Glutamatergic neuron (in vitro differentiated cells): ENCODE measurements around the gene NADSYN1. TPM values are rescaled to one million over a fixed set of nuclear protein-coding genes. Genes with fewer than 3 reads are reported as not detected.
A peak's percentile ranks its signal among the peaks of the same experiment; 100 is the strongest.
"Not testable (repeated sequence)": the region's sequence is repeated elsewhere in the genome, so short reads cannot be mapped to it uniquely, and the experiment has no call there.

Experiments
- DNase-seq: peaks from one replicate; pipeline ENCODE4 v3.0.0; 2022
- H3K27ac Mint-ChIP-seq: one replicate; pipeline ENCODE4 v1.8.0; 2020; ENCODE audit warnings: mild to moderate bottlenecking, mixed read lengths, inconsistent platforms; ENCODE audit not compliant: unreplicated experiment
- H3K27me3 Mint-ChIP-seq: one replicate; pipeline ENCODE4 v1.8.0; 2020; ENCODE audit warnings: mild to moderate bottlenecking, moderate library complexity, mixed read lengths, inconsistent platforms; ENCODE audit not compliant: unreplicated experiment
- H3K36me3 Mint-ChIP-seq: one replicate; pipeline ENCODE4 v1.8.0; 2020; ENCODE audit warnings: mild to moderate bottlenecking, mixed read lengths, inconsistent platforms; ENCODE audit not compliant: unreplicated experiment
- H3K4me1 Mint-ChIP-seq: one replicate; pipeline ENCODE4 v1.8.0; 2020; ENCODE audit warnings: mild to moderate bottlenecking, low read depth, mixed read lengths, inconsistent platforms; ENCODE audit not compliant: unreplicated experiment
- H3K4me3 Mint-ChIP-seq: one replicate; pipeline ENCODE4 v1.8.0; 2020; ENCODE audit warnings: mild to moderate bottlenecking, mixed read lengths, inconsistent platforms; ENCODE audit not compliant: unreplicated experiment
- H3K9me3 Mint-ChIP-seq: one replicate; pipeline ENCODE4 v1.8.0; 2020; ENCODE audit warnings: mild to moderate bottlenecking, moderate library complexity, mixed read lengths, inconsistent platforms; ENCODE audit not compliant: unreplicated experiment
- CTCF ChIP-seq: fragments of 200-600 bp; sonication (generic); IDR thresholded peaks from one replicate; pipeline ENCODE4 v1.5.0; 2021; ENCODE audit not compliant: partially characterized antibody, unreplicated experiment
- total RNA-seq: library from RNA; stranded (reverse); fragmentation: NEBNext Ultra II Directional; extraction: Animal tissue kit (Norgen Biotek cat#: 25700); gene quantifications from one replicate; pipeline ENCODE4 v1.2.1, GENCODE V29; 2021; ENCODE audit not compliant: unreplicated experiment

Gene NADSYN1
- total RNA-seq, 1 donor from 2014 or later = 78.2 TPM

GRCh38 chr11:71538666-71538990 lies 85.6 kb downstream of the NADSYN1 start:
- Mint-ChIP-seq H3K27ac (peak overlapping the region; percentile 10), H3K9me3 (peaks cover 12% of the 10 kb centered on the region), H3K27me3 (no peaks in the 10 kb centered on the region)

GRCh38 chr11:71539017-71539416 lies 86.0 kb downstream of the NADSYN1 start:
- peaks cover 3% of the 10 kb centered on the region for H3K36me3 Mint-ChIP-seq
- no peaks in the 10 kb centered on the region for H3K4me1 Mint-ChIP-seq
- no peak for DNase-seq
- no peaks in the 10 kb centered on the region for H3K27me3 Mint-ChIP-seq
- H3K9me3 Mint-ChIP-seq = peaks cover 12% of the 10 kb centered on the region
- peak overlapping the region; percentile 10 for H3K27ac Mint-ChIP-seq
- TF ChIP-seq CTCF = no peak
- no peak overlapping the region for H3K4me3 Mint-ChIP-seq

More at GRCh38 chr11:71538666-71538990, 85.6 kb downstream of the NADSYN1 start:
- no peak for TF ChIP-seq CTCF
- H3K4me3 Mint-ChIP-seq = no peak overlapping the region
- peaks cover 3% of the 10 kb centered on the region for H3K36me3 Mint-ChIP-seq
- no peaks in the 10 kb centered on the region for H3K4me1 Mint-ChIP-seq
- DNase-seq = no peak

- H3K27me3 Mint-ChIP-seq, H3K4me1 Mint-ChIP-seq, H3K36me3 Mint-ChIP-seq, DNase-seq, H3K27ac Mint-ChIP-seq, H3K4me3 Mint-ChIP-seq: not testable (repeated sequence)
- H3K9me3 Mint-ChIP-seq = peaks cover 12% of the 10 kb centered on the region
Measured at GRCh38 chr11:71539971-71540370, 87.0 kb downstream of the NADSYN1 start.

GRCh38 chr11:71540521-71541304 lies 87.7 kb downstream of the NADSYN1 start:
- not testable (repeated sequence) for H3K27me3 Mint-ChIP-seq, H3K4me3 Mint-ChIP-seq, H3K4me1 Mint-ChIP-seq, H3K27ac Mint-ChIP-seq, DNase-seq, H3K36me3 Mint-ChIP-seq
- peaks cover 12% of the 10 kb centered on the region for H3K9me3 Mint-ChIP-seq

- Mint-ChIP-seq H3K4me1 (no peaks in the 10 kb centered on the region), H3K36me3 (peaks cover 12% of the 10 kb centered on the region), H3K27me3 (peaks cover 7% of the 10 kb centered on the region), H3K27ac (no peak overlapping the region), H3K4me3 (no peak overlapping the region), H3K9me3 (peaks cover 15% of the 10 kb centered on the region)
- DNase-seq = no peak
- no peak for TF ChIP-seq CTCF
Measured at GRCh38 chr11:71542382-71542781, 89.4 kb downstream of the NADSYN1 start.

GRCh38 chr11:71542879-71543777 lies 90.1 kb downstream of the NADSYN1 start:
- no peak for TF ChIP-seq CTCF
- Mint-ChIP-seq H3K27ac (no peak overlapping the region), H3K4me3 (no peak overlapping the region), H3K9me3 (peaks cover 15% of the 10 kb centered on the region), H3K27me3 (peaks cover 8% of the 10 kb centered on the region), H3K4me1 (no peaks in the 10 kb centered on the region), H3K36me3 (peaks cover 13% of the 10 kb centered on the region)
- no peak for DNase-seq
